Renal cortical epithelial cell (primary cell): ENCODE data around the gene COQ9. TPM values are rescaled to one million over a fixed set of nuclear protein-coding genes. Genes with fewer than 3 reads are reported as not detected.

Source experiments
- DNase-seq: peaks from one replicate; pipeline ENCODE4 v3.0.0-alpha.2; 2011; ENCODE audit warnings: low read depth
- total RNA-seq: library from RNA; depleted of rRNA; stranded (reverse); fragments of >200 nt; gene quantifications from 2 replicates; pipeline ENCODE4 v1.2.3, GENCODE V29; 2014

COQ9 gene
- total RNA-seq, 1 donor from 2014 or later, result 95.2 TPM

GRCh38 chr16:57472665-57473060 lies 25.4 kb downstream of the COQ9 start:
- DNase-seq, result no peak

DNA sequence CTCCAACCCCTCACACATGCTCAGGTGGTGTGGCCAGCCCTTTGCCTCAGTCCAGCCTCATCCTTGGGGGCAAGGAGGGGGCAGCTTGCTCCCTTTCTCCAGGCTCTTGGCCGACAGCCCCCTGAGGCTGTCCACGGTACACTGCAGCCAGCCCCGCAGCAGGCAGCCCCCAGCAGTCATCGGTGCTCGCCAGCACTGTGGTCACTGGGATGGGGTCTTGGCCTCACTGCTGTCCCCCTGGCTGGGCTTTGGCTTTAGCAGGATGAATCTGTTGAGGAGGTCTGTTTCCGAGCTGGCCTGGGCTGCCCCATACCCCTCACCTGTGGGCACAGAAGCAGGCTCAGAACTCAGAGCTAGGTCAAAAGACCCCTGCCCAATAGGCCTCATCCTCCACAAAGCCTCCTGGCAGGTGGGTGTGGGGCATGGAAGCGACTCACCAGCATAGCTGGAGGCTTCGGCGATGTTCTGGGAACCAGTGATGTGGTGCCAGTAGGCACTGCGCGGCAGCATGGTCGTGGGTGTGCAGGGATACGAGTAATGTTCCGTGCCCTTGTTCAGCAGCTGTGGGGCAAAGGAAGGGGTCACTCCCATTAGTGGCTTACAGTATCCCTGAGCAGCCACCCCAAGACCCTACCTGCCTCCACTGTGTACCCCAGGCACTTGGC lies 26.0 kb downstream of the COQ9 start:
- no peak for DNase-seq

DNA sequence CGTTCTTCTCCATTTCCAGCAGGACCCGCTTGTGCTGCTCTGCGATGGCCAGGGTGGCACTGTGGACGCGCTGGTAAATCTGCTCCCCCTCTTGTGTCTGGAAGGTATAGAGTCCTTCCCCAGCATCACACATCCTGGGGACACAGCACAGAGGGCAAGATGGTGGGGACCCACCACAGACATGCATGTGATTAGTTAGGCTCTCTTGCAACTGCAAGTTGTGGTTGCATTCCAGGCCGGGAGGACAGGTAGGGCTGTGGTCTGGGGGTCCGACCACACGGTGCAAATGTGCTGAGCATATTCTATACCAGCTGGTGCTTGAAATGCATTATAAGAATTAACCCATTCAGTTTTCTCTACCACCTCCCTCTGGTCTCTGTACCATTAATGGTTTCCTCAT lies 26.6 kb downstream of the COQ9 start:
- no peak for DNase-seq

GRCh38 chr16:57474671-57475661 lies 27.7 kb downstream of the COQ9 start:
- no peak for DNase-seq

GRCh38 chr16:57475711-57476339 lies 28.5 kb downstream of the COQ9 start:
- no peak for DNase-seq

- no peak for DNase-seq
Measured at GRCh38 chr16:57476546-57477410, 29.5 kb downstream of the COQ9 start.

- no peak for DNase-seq
Measured at GRCh38 chr16:57477531-57478202, 30.4 kb downstream of the COQ9 start.

GRCh38 chr16:57478396-57479204 lies 31.3 kb downstream of the COQ9 start:
- no peak for DNase-seq

DNA sequence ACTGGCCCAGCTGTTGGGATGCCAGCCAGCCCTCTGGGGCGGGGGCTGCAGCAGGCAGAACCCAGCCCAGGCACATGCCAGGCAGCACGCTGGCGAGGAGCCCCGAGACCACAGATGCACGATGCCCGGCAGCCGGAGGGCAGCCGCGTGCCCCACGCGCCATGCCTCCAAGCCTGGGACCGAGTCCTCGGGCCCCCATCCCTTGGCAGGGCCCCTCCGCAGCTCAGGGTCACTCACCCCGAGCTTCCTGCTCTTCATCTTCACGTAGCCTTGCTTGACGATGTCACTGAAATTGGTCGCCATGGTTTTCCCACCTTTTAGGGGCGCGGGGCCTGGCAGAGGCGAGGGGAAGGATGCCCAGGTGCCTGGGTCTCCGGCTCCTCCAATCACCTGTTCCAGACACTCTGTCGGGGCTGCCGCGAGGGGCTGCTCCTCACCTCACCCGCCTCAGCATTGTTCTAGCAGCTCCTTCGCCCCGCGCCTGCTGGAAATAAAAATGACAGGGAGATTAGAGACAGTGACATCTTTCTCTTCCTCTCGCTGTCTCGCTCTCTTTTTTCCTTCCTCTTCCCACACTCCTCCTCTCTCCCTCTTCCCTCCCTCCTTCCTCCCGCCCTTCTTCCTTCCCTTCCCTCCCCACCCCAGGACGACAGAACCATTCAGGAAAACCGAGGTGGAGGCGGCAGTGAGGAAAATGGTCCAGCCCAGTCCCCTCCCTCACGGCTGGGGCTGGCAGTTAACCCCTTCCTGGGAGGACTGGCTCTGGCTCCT lies 32.1 kb downstream of the COQ9 start:
- DNase-seq, result peak; percentile 48

DNA sequence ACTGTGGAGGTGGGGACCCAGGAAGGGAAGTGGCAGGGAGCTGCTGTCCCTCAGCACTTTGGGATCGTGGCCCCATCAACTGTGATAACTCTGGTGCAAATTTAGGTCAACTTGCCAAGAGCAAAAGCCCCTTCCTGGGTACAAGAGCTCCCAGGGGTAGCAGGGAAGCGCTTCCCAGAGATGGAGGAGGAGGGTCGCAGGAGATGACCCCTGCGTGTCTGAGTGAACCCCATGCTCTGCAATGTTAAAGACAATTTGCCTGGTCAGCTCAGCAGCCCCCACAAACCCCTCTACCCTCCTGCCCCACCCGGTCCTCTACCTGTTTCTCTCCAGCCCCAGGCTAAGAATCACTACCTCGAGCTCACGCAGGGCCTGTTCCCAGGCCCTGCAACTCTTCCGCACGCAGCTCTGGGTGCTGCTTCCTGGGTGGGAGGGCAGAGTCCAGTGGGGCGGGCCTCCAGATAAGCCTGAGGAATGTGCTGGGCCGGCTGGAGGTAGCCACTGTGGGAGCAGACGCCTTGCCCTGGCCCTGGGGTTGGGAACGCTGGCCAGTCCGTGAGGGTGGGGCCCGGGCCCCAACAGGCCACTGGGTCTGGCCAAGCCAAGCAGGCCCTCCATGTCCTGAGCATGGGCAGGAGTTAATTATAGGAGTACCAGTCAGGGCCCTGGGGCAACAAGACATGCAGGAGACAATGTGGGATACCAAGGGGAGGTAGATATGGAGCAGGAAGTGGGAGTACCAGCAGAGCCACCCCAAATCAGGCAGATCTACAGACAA lies 32.9 kb downstream of the COQ9 start:
- peak; percentile 63 for DNase-seq

DNA sequence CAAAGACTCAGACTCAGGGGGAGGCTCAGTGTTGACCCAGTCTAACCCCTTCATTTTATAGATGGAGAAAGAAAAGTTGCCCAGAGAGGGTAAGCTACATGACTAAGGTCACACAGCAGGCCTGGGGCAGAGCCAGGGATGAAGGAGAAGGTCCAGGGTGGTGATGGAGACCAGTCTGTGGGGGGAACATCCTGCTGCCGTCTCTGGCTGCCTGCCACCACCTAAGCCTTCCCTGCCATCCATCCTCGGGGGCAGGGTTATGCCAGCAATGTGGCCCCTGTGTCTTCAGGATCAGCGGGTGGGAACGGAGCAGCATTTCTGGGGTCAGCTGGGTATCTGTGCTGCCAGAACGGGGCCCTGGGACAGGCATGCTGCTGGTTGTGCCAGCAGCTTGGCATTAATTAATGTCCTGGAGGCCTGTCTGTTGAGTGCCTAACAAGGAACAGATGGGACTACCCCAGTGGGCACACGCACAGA lies 33.5 kb downstream of the COQ9 start:
- no peak for DNase-seq

DNA sequence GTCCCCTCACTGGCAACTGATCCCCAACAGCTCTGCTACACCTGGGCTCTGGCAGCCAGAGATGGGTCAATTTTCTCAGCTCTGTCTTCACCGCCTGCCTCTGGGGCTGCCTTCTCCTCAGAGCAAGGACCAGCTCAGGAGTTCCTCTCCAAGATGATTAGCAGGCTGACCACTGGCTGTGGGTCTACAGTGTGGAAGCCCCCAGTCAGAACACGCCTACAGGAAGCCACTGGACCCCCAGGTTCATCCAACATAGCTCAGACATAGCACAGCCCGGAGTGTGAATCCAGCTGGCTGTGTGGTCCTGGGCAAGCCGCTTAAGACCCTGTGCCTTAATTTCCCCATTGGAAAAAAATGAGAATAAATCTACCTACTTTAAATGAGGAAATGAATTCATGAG lies 34.1 kb downstream of the COQ9 start:
- no peak for DNase-seq

DNA sequence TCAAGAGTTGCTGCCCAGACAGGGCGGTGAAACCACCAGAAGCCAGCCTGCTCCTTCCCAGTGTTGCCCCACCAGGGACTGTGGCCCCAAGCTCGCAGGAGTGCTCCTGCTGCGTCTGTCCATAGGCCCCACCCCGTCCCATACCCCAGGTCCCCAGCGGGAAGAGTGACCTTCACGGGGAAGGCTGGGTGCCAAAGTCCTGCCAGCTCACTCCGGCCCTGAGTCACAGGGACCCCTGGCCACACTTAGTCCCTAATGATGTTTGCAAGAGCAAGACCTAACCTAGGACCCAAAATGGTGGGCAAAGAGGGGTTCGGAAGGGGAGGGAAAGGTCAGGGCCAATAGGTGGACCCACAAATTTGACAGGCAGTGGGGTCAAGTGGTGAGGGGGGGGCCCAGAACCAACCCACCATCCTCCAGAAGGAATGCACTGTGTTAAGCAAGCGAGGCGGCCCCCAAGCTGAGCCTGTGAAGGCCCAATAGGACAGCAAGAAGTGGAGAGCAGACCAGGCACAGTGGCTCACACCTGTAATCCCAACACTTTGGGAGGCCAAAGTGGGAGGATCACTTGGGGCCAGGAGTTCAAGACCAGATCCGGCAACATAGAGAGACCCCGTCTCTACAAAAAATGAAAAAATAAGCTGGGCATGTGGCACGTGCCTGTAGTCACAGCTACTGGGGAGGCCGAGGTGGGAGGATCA lies 35.7 kb downstream of the COQ9 start:
- DNase-seq, result no peak

GRCh38 chr16:57483725-57484514 lies 36.6 kb downstream of the COQ9 start:
- DNase-seq, result no peak

GRCh38 chr16:57484515-57485005 lies 37.3 kb downstream of the COQ9 start:
- DNase-seq, result no peak

DNA sequence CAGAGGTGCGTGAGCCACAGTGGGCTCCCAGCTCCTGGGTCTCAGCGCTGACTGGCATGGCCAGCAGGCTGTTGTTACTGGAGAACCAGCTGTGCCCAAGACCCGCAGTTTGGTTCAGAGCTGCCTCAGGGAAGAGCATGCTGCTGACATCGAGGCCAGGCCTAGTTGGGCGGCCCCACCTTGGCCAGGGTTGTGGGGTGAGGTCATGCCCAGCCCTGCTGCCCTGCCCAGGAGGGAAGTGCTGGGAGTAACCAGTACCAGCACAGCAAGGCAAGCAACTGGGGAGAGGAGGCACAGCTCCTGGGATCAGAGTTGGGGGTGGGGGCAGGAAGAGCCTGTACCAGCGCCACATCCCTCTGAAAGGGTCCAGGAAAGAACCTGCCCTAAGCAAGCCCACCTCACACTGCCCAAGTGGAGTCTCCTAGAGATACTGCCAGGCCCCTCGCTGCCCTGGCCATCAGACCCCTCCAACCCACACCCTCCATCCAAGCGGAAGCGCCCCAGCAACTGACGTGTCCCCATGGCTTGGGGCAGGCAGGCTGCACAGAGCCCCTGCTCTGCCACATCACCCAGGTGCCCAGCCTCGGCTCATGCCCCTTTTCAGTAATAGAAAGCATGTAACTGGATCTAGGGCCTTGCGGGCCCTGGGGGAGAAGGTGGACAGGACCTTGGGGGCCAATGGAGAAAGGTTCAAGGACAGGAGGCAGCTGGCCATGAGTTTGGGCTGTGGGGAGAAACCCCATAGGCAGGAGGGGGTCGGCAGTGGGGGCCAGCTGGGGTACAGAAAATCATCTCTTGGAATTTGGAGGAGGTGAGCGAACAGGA lies 38.0 kb downstream of the COQ9 start:
- no peak for DNase-seq
